ENCODE data around the gene TMPRSS13.
"Not testable (repeated sequence)": the region's sequence is repeated elsewhere in the genome, so short reads cannot be mapped to it uniquely, and the experiment has no call there.

TMPRSS13 gene

DNA sequence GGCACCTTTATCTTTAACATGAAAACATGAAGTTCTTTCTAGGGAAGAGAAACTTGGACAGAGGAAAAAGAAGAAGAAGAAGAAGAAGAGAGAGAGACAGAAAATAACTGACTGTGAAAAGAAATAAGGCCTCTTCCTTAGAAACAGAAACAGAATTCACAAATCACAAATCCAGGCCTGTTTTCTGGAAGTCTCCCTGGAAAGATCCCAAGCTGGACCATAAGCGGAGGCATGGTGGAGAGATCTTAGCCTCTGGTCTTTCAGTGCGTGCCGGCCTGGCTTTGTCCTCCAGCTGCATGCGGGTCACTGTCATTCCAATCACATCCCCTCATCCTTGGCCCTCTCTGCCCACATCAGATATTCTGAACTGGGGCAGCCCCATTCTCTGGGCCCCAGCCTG, 59.6 kb downstream of the TMPRSS13 start:
- no peak for DNase-seq

DNA sequence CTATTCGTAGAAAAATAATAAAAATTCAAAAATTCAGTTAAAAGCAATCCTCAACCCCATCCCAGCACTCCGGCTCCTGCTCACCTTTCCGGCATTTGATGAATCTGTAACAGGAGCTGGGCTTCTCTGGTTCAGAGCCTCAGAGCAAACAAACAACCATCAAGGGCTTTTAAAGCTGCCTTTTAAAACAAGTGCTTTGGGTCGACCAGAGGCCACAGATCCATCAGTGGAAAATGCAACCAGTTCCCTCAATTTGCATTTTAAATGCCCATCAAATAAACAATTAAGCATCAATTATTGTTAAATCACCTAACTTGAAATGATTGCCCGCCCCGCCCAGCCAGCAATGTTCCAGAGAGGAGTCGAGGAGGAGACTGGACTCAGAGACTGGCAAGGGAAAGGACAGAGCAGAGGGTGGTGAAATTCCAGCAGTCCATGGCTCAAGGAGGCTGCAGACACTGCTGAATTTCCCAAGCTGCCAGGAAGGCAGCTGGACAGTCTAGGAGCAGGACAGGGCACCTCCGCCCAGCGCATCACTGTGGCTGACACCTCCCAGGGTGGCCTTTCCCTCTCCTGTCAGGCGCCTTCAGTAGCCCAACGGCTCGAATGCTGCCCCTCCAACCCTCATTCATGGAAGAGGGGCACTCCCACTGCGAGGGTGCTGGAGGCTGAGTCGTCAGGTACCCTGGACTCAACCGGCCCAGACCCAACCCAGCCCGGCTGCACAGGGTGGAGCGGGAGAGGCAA, 60.2 kb downstream of the TMPRSS13 start:
- no peak for DNase-seq

DNA sequence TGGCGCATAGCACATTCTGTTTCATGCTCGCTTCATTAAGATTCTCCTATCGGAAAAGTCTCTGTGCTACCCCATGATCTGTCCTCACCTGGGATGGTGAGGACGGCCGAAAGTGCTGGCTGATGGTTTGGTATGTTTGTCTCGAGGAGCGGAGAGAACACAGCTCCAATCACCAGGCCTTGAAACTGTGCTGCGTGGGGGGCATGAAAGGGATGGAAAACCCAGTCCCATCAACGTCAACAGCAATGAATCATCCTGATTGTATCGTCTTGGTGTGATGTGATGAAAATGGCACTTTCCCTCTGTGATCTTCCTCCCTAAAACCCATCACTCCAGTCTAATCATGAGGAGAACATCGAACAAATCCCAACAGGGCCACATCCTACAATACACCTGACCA, 61.1 kb downstream of the TMPRSS13 start:
- no peak for DNase-seq

DNA sequence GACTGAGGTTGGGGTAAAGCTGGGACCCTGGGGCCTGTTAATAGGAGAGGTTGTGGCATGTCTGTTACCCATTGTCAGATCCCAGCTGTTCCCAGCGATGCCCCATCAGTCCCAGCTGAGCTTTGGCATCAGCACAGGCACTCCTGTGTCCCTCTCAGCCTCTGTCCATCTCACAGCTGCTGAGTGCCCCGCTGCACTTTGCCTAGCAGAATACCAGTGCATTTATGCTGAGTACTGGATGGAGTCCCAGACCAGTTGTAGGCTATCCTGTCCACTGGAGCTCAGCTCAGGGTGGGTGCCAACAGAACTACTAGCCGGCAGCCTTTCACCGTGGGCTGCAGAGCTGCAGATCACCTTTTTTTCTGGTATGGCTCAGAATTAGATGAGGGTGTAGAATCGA, 62.7 kb downstream of the TMPRSS13 start:
- no peak for DNase-seq

DNA sequence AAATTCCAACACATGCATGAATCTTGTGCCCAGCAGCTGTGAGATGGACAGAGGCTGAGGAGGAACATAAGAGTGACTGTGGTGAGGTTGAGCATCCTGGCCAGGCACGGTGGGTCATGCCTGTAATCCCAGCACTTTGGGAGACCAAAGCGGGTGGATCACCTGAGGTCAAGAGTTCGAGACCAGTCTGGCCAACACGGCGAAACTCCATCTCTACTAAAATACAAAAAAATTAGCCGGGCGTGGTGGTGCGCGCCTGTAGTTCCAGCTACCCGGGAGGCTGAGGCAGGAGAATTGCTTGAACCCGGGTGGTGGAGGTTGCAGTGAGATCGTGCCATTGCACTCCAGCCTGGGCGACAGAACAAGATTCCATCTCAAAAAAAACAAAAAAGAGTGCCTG, 63.7 kb downstream of the TMPRSS13 start:
- DNase-seq: not testable (repeated sequence)

DNA sequence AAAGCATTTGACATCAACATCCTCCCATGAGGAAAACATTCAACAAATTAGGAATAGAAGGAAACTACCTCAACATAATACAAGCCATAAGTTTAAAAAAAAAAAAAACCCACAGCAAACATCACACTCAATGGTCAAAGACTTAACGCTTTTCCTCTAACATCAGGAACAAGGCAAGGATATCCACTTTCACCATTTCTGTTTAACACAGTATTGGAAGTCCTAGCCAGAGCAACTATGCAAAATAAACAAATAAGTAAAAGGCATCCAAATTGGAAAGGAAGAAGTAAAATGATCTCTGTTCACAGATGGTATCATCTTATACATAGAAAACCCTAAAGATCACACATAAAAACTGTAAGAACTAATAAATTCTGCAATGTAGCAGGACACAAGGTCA, 65.8 kb downstream of the TMPRSS13 start:
- DNase-seq: no peak

DNA sequence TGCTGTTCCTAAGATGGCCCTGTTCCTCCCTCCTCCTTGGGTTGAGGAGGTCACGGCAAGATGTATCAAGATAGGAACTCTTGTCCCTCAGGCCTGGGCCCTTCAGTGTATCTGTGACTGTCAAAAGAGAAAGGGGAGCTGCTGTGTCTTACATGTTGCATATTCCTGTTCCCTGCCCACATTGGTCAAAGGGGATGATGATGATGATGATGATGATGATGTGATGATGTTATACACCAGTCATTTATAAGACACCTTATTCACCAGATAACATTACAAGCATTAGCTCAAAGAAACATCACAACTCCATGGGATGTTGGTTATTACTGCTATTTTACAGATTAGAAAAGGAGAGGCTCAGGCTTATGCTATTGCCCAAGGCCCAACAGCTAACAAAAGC, 66.4 kb downstream of the TMPRSS13 start:
- no peak for DNase-seq

DNA sequence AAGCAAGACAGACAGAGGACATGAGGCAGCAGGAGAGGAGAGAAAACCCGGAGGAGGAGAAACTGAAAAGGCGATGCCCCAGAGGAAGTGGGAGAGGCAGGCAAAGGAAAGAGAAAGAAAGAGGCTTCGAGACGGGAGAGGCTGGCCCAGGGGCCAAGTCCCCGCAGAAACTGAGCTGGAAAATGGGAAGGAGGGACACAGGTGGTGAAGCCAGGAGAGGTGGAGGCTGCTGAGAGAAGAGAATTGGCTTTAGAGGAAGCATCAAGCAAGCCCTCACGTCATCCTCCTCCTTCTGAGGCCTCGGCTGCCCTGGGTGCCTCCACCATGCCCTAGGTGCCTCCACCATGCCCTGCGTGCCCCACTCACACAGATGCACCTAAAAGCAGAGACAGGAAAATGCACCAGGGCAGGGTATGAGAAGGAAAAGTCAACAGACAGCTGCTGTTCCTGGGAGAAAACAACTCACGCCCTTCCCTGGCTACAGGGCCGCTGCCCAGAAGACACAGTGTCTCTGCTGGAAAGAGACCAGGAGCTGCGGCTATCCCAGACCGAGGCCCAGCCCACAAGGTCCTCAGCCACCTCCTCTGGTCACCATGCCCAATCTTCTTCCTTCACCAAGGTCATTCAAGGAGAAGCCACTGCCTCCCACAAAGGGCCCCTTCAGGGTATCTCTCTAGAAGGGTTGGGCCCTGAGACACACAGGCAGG, 67.0 kb downstream of the TMPRSS13 start:
- no peak for DNase-seq

DNA sequence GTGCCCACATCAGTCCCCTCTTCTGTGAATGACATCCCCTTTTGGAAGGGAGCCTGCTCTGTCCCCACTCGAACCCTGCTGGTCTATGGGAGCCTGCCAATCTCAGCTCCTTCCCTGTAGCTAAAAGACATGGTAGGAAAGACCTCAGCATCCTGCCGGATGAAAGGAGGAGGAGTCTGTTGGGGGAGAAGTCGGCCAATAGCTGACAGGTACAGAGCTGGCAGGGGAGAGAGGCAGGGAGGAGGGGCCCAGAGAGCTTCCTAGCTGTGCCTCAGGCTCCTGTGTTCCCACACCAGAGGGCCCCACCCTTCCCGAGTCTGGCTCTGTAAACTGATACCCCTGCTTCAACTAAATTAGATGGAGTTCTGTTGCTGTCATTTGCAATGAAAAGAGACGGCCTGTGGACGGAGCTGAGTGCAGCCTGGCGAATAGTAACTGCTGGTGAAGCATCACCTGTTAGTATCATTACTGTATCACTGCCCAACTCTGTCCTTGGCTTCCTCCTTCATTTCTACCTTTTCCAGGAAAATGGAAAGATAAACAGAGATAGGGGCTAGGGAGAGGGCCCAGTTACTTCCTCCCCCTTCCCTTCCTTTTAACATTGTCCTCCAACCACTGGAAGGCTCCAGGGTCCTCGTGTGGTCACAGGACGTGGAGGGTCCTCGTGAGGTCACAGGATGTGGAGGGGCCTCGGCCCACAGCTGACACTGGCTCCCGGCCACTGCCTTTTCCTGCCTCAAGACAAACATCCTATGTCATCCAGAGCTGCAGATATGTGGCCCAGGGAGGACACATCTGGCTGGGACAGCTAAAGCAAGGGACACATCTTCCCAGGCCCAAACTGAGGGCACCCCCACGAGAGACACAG, 67.8 kb downstream of the TMPRSS13 start:
- DNase-seq: no peak

DNA sequence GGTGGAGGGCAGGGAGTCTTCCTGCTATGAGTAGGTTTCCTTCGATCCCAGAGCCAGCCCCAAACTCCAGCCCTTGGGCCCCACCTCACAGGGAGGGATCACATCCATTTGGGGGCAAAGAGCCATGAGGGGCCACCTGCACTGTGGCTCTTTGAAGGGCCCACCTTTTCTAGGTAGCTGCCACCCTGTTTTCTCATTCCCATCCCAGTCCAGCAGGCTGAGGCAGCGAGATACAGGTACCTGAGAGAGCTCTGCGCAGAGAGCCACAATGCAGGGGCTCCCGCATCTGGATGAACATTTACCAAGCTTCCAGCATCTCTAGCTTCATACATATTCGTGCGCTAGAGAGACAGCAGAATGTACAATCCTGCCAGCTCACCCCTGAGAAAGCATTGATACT, 69.1 kb downstream of the TMPRSS13 start:
- DNase-seq: no peak

DNA sequence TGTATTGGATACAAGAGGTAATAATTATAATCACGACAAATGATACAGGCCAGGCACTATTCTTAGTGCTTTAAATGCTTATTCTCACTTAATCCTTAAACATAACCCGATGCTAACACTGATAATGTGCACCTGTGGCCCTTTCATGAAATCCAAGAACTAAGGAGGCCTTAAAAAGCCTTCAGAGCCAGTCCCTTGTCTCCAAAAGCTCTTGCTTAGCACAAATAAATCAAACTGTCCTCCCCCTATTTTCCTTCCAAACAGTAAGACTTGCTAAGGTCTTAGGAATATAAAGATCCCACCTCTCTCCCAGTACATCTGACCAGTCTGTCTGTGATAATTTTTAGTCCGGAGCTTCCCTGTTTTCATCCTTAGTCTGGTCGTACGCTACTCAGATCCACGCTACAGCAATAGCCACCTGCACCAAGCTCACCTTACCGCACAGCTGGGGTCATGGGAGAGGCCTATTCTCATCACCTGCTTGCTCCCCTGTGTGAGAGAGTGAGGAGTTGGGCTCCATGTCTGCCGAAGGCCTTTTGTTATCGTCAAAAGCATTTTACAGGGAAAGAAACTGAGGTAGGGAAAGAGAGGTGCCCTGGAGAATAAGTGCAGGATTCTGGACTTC, 69.6 kb downstream of the TMPRSS13 start:
- DNase-seq: no peak

DNA sequence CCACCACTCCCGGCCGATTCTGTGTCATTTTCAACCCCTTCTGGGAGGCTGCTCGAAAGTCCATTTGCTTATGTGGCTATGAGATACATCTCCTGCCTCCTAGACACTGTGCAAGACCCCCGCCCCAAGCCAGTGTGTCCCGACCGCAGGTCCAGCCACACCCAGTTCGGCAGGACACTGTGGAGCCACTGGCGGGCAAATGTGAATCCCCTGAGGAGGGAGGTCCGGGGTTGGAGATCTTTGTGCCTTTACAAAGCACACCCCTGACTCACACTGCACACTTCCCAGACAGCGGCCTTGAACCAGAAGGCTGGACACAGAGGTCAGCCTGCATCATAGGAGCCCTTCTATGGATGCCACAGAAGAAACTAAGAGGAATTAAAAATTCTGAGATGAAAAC, 70.1 kb downstream of the TMPRSS13 start:
- DNase-seq: no peak

DNA sequence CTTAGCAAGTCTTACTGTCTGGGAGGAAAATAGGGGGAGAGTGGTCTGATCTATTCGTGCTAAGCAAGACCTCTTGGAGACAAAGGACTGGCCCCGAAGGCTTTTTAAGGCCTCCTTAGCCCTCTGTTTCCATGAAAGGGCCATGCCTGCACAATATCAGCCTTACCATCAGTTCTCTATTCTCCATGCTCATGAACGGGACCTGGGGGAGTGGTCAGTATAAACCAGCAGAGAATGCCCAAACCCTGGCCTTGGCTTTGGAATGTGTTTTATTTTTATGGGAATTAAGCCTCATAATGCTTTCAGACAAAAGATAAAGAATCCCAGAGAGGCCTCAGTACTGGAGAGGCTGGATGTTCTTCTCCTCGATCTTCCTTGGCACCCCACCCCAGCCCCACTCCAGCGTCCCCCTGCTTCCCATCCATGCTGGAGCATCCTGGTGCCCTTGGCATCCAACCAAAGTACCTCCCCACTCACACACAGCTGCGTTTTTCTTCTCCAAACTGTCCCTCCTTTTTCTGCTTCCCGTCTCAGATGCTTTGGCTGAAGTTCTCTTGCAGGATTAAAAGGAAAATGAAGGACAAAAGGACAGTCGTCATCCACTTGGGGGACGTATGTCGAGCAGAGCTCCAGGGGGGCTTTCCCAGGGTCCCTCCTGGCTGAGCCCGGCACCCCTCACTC, 71.3 kb downstream of the TMPRSS13 start:
- no peak for DNase-seq

DNA sequence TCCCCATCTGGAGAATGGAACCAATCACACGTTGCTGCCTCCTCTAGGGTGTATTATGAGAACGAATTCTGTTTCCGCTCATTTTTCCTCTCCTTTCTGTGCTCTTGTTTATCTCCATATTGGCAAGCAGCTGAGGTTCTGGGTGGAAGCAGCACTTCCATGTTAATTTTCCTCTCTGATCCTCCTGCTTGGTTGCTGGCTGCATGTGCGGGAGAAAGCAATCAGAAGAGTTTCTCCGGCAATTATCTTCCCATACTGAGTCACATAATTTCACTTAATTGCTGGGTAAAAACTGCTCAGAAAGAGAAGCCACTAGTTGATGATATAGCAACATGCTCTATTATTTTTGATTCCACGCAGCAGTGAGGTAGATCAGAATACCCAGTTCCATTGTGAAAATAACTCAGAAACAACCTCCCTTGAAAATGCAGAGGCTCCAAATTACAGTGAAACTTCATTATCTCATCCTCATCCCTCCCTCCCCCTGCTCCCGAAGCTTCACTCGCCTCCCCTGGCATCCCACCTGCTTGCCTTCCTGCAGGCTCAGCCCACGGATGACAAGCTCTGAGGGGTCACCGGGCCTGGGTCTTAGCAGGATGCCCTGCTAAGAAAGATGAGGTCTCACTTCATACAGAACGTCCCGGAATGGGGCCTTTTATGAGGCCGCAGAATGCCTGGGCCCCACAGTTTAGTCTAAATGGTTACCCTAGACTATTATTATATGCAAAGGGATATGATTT, 73.1 kb downstream of the TMPRSS13 start:
- no peak for DNase-seq

DNA sequence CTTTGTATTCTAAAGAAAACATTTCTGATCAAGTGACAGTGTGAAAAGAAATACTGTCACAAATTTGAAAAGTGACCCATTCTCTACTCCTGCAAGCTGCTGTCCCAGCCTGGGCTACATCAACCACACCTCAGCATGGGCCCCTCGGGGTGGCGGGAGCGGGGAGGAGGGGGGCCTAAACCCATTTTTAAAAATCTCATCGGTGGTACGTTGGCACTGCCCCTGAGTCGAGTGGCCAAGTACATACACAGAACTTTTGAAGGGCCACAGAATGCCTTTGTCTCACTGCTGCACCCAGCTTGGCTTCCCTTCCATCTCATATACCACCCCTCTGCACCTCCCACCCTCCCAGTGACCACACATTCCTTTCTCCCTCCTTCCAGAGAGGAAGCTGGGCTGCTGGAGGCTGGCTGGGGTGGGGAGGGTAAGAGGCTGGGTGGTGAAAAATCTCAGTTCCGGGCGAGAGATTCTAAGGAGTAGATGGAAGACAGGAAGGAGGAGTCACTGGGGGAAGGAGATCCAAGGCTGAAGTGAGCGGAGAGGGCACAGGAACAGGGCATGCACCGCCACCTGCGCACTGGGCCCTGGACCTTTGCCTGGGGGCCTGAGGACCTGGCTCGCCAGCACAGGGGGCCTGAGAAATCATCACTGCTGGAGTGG, 73.9 kb downstream of the TMPRSS13 start:
- DNase-seq: no peak

DNA sequence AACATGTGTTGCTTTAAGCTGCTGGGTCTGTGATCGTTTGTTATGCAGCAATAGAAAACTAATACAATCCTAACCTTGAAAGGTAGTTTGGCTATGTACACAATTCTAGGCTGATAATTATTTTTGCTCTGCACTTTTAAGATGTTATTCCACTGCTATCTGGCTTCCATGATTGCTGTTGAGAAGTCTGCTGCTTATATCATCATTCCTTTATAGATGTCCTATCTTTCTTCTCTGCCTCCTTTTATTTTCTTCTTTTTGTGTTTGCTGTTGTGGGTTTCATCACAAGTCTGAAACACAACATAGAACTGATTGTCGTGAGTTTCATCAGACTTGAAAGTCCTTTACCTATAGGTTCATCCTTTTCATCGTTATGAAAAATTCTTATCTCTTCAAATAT, 76.9 kb downstream of the TMPRSS13 start:
- no peak for DNase-seq

DNA sequence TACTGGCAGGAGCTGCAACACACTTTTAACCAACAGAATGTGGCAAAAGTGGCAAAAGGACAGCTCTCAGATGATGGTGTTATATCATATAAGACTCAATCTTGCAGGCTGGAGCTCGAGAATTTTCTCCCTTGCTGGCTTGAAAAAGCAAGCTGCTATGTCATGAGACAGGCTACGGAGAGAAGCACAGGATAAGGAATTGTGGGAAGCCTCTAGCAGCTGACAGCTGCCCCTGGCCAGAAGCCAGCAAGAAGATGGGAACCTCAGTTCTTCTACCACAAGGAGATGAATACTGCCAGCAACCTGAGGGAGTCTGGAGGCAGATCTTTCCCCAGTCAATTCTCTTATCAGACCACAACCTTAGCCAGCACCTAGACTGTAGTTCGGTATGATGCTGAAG, 77.3 kb downstream of the TMPRSS13 start:
- no peak for DNase-seq

DNA sequence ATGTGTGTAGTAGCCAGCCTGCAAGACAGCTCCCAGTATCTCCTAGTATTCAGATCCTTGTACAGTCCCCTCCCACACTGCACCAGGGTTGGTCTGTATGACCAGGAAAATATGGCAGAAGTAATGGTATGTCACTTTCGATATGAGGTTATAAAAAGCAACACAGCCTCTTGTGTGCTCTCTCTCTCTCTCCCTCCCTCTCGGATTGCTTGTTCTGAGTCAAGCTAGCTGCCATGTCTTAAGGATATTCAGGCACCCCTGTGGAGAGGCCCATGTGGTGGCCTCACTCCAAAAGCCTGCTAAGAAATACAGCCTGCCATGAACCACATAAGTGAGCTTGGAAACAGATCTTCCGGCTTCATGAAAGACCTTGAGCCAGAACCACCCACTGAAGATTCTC, 78.1 kb downstream of the TMPRSS13 start:
- no peak for DNase-seq

All from EL (cell line).